H9 (cell line): ENCODE measurements around the gene KRTCAP2. TPM values are rescaled to one million over a fixed set of nuclear protein-coding genes. Genes with fewer than 3 reads are reported as not detected.

Experiments used
- DNase-seq: peaks from one replicate; pipeline ENCODE4 v3.0.0-alpha.2; 2017
- H2AFZ ChIP-seq: one replicate; pipeline ENCODE4 v1.6.1; 2013; ENCODE audit warnings: mild to moderate bottlenecking, low read length, control low read depth, moderate library complexity
- H2AK5ac ChIP-seq: 2 replicates; pipeline ENCODE4 v1.6.1; 2013; ENCODE audit warnings: low read length, control low read depth, mixed read lengths; ENCODE audit not compliant: insufficient read length
- H2BK120ac ChIP-seq: one replicate; pipeline ENCODE4 v1.6.1; 2013; ENCODE audit warnings: low read depth, mild to moderate bottlenecking, low read length, control low read depth, inconsistent platforms; ENCODE audit not compliant: poor library complexity, severe bottlenecking
- H2BK12ac ChIP-seq: 2 replicates; pipeline ENCODE4 v1.6.1; 2013; ENCODE audit warnings: low read length, control low read depth, mixed read lengths, low read depth; ENCODE audit not compliant: insufficient read length
- H2BK15ac ChIP-seq: 2 replicates; pipeline ENCODE4 v1.6.1; 2013; ENCODE audit warnings: low read depth, low read length, control low read depth
- H2BK20ac ChIP-seq: one replicate; pipeline ENCODE4 v1.6.1; 2013; ENCODE audit warnings: low read depth, mild to moderate bottlenecking, low read length, control low read depth, inconsistent platforms; ENCODE audit not compliant: poor library complexity, severe bottlenecking
- H2BK5ac ChIP-seq: 2 replicates; pipeline ENCODE4 v1.6.1; 2013; ENCODE audit warnings: low read length, control low read depth, mixed read lengths; ENCODE audit not compliant: insufficient read length
- H3K14ac ChIP-seq: 2 replicates; pipeline ENCODE4 v1.6.1; 2013; ENCODE audit warnings: low read length, control low read depth; ENCODE audit not compliant: insufficient read depth
- H3K18ac ChIP-seq: 2 replicates; pipeline ENCODE4 v1.6.1; 2013; ENCODE audit warnings: low read depth, mild to moderate bottlenecking, mixed read lengths, low read length, control low read depth; ENCODE audit not compliant: insufficient read length
- H3K23ac ChIP-seq: 2 replicates; pipeline ENCODE4 v1.6.1; 2013; ENCODE audit warnings: low read length, control low read depth, mixed read lengths, low read depth; ENCODE audit not compliant: insufficient read length
- H3K23me2 ChIP-seq: 2 replicates; pipeline ENCODE4 v1.6.1; 2013; ENCODE audit warnings: low read depth, mild to moderate bottlenecking, mixed read lengths, low read length, control low read depth; ENCODE audit not compliant: insufficient read length, poor library complexity, severe bottlenecking
- H3K27ac ChIP-seq: 2 replicates; pipeline ENCODE4 v1.5.1; 2013; ENCODE audit warnings: low read length, control low read depth, mixed read lengths, low read depth; ENCODE audit not compliant: insufficient read length
- H3K27me3 ChIP-seq: 2 replicates; pipeline ENCODE4 v1.6.1; 2013; ENCODE audit warnings: low read length, control low read depth, inconsistent platforms; ENCODE audit not compliant: insufficient read depth
- H3K4ac ChIP-seq: 2 replicates; pipeline ENCODE4 v1.6.1; 2013; ENCODE audit warnings: low read depth, mild to moderate bottlenecking, control low read depth, inconsistent platforms, low read length, moderate library complexity
- H3K4me1 ChIP-seq: 2 replicates; pipeline ENCODE4 v1.6.1; 2013; ENCODE audit warnings: low read length, control low read depth, inconsistent platforms; ENCODE audit not compliant: insufficient read depth
- H3K4me2 ChIP-seq: 2 replicates; pipeline ENCODE4 v1.6.1; 2013; ENCODE audit warnings: low read length, control low read depth, mixed read lengths; ENCODE audit not compliant: insufficient read length, insufficient read depth
- H3K56ac ChIP-seq: 2 replicates; pipeline ENCODE4 v1.6.1; 2013; ENCODE audit warnings: low read depth, mild to moderate bottlenecking, mixed read lengths, low read length, control low read depth; ENCODE audit not compliant: insufficient read length
- H3K79me1 ChIP-seq: 2 replicates; pipeline ENCODE4 v1.6.1; 2013; ENCODE audit warnings: low read depth, mild to moderate bottlenecking, moderate library complexity, low read length, control low read depth, inconsistent platforms; ENCODE audit not compliant: insufficient read depth, poor library complexity, severe bottlenecking
- H3K79me2 ChIP-seq: 2 replicates; pipeline ENCODE4 v1.6.1; 2013; ENCODE audit warnings: low read length, control low read depth, inconsistent platforms; ENCODE audit not compliant: insufficient read depth
- H3K9ac ChIP-seq: 2 replicates; pipeline ENCODE4 v1.6.1; 2013; ENCODE audit warnings: low read length, control low read depth, mixed read lengths; ENCODE audit not compliant: insufficient read length; ENCODE audit errors: extremely low read depth
- H3K9me3 ChIP-seq: one replicate; pipeline ENCODE4 v1.6.1; 2013; ENCODE audit warnings: low read depth, low read length, inconsistent platforms; ENCODE audit not compliant: control insufficient read depth
- H3T11ph ChIP-seq: one replicate; pipeline ENCODE4 v1.6.1; 2013; ENCODE audit warnings: mild to moderate bottlenecking, low read length, control low read depth, inconsistent platforms
- H4K20me1 ChIP-seq: one replicate; pipeline ENCODE4 v1.6.1; 2013; ENCODE audit not compliant: control insufficient read depth, insufficient read length, insufficient read depth
- H4K5ac ChIP-seq: 2 replicates; pipeline ENCODE4 v1.6.1; 2013; ENCODE audit warnings: low read depth, mild to moderate bottlenecking, mixed read lengths, low read length, control low read depth; ENCODE audit not compliant: insufficient read length
- H4K8ac ChIP-seq: replicated peaks from 2 replicates; pipeline ENCODE4 v1.6.1; 2013; ENCODE audit warnings: low read length, control low read depth, mixed read lengths, low read depth; ENCODE audit not compliant: insufficient read length
- H4K91ac ChIP-seq: 2 replicates; pipeline ENCODE4 v1.6.1; 2013; ENCODE audit warnings: low read depth, mild to moderate bottlenecking, moderate library complexity, mixed read lengths, low read length, control low read depth; ENCODE audit not compliant: insufficient read length
- H3K27ac Mint-ChIP-seq, 3 experiments: 2 replicates in 2 of 3; 3 replicates in 1 of 3; pipeline ENCODE4 v1.8.0; 2020 to 2021; ENCODE audit warnings: mixed read lengths in 3 of 3, mild to moderate bottlenecking in 1 of 3, moderate library complexity in 1 of 3
- H3K27me3 Mint-ChIP-seq: 2 replicates; pipeline ENCODE4 v1.8.0; 2021; ENCODE audit warnings: low read depth, mild to moderate bottlenecking, moderate library complexity, mixed read lengths
- H3K36me3 Mint-ChIP-seq, 3 experiments: 2 replicates in 2 of 3; 3 replicates in 1 of 3; pipeline ENCODE4 v1.8.0; 2020 to 2021; ENCODE audit warnings: low read depth in 3 of 3, mixed read lengths in 3 of 3; ENCODE audit not compliant: insufficient read depth in 1 of 3
- H3K4me1 Mint-ChIP-seq, 2 experiments: 2 replicates each; pipeline ENCODE4 v1.8.0; 2020; ENCODE audit warnings: mixed read lengths in 2 of 2
- H3K4me3 Mint-ChIP-seq, 2 experiments: 2 replicates in 1 of 2; 3 replicates in 1 of 2; pipeline ENCODE4 v1.8.0; 2020 to 2021; ENCODE audit warnings: mild to moderate bottlenecking in 2 of 2, mixed read lengths in 2 of 2, moderate library complexity in 1 of 2
- H3K9me3 Mint-ChIP-seq, 2 experiments: 2 replicates in 1 of 2; 3 replicates in 1 of 2; pipeline ENCODE4 v1.8.0; 2020; ENCODE audit warnings: mild to moderate bottlenecking in 2 of 2, mixed read lengths in 2 of 2, moderate library complexity in 1 of 2
- WGBS: extraction: QIAGEN DNeasy Blood & Tissue Kit; methylation state at CpG from one replicate; pipeline ENCODE4 v1.1.7; 2013; ENCODE audit warnings: missing lambda C conversion rate, low lambda C conversion rate, mixed read lengths; ENCODE audit not compliant: insufficient read length; ENCODE audit errors: extremely low coverage; 5-methylcytosine and 5-hydroxymethylcytosine counted together
- total RNA-seq: library from RNA; stranded (reverse); gene quantifications from 2 replicates; pipeline ENCODE4 v1.2.1, GENCODE V29; 2021
- TF ChIP-seq, protein P1 (sequence below): fragments of 200-600 bp; sonication (generic); conservative IDR thresholded peaks from 3 replicates; pipeline ENCODE4 v1.8.0; 2021; ENCODE audit warnings: antibody characterized with exemption, mild to moderate bottlenecking

Gene KRTCAP2
- total RNA-seq, 1 experiment from 2014 or later, result 149 TPM

DNA sequence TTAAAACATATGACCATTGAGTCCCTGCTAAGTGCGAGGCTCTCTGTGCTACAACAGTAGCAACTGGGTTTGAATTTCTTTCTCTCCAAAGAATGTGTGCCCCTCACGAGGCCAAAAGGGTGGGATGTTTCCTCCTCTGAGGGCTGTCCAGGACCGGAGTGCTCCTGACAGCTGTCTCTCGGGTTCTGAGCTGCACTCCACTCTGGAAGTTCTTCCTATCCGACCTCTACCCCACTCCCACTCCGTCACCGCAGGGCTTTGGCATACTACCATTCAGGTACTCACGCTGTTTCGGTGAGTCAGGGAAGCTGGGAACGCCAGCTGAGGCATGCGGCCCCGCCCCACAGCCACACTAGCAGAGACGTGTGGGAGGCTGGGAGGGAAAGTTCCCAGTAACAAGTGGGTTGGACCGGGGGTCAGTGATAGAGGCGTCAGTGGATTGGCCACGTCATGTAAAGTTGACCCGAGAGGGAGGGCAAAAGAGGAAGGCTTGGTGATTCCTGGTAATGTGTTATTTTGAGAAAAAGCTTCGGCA is 38.2 kb downstream of the KRTCAP2 start:
- no peak overlapping the region for H2BK20ac ChIP-seq
- no peak overlapping the region for H2BK5ac ChIP-seq
- H3K79me2 ChIP-seq, result 0 out of 2 replicates have a peak, but pooled peaks cover 3% of the 10 kb centered on the region
- H3K9me3 ChIP-seq, result no peaks in the 10 kb centered on the region
- H3K23ac ChIP-seq, result no peak overlapping the region
- H4K5ac ChIP-seq, result no peak overlapping the region
- DNase-seq, result peak; percentile 76
- H3K18ac ChIP-seq, result no peak overlapping the region
- H3K56ac ChIP-seq, result no peak overlapping the region
- no peak overlapping the region for H4K8ac ChIP-seq
- Mint-ChIP-seq H3K27ac (peak overlapping the region; percentile 94 to 98 (median 98)), H3K4me3 (peak overlapping the region; percentile 93), H3K27me3 (peaks cover 23% of the 10 kb centered on the region), H3K9me3 (no peaks in the 10 kb centered on the region), H3K4me1 (peaks cover 30 to 31% of the 10 kb centered on the region in 2 experiments), H3K36me3 (peaks cover 16 to 28% (median 19%) of the 10 kb centered on the region in 3 experiments)
- H3K23me2 ChIP-seq, result peaks cover 22% of the 10 kb centered on the region
- H3T11ph ChIP-seq, result no peak overlapping the region
- no CpG with 5 or more reads among the region's 18 CpGs for WGBS
- H2BK120ac ChIP-seq, result no peak overlapping the region
- peak overlapping the region; percentile 97 for H3K4me2 ChIP-seq
- H2AFZ ChIP-seq, result no peak overlapping the region
- no peaks in the 10 kb centered on the region for H3K79me1 ChIP-seq
- no peak overlapping the region for H3K4ac ChIP-seq
- H2AK5ac ChIP-seq, result no peak overlapping the region
- TF ChIP-seq, protein P1, sequence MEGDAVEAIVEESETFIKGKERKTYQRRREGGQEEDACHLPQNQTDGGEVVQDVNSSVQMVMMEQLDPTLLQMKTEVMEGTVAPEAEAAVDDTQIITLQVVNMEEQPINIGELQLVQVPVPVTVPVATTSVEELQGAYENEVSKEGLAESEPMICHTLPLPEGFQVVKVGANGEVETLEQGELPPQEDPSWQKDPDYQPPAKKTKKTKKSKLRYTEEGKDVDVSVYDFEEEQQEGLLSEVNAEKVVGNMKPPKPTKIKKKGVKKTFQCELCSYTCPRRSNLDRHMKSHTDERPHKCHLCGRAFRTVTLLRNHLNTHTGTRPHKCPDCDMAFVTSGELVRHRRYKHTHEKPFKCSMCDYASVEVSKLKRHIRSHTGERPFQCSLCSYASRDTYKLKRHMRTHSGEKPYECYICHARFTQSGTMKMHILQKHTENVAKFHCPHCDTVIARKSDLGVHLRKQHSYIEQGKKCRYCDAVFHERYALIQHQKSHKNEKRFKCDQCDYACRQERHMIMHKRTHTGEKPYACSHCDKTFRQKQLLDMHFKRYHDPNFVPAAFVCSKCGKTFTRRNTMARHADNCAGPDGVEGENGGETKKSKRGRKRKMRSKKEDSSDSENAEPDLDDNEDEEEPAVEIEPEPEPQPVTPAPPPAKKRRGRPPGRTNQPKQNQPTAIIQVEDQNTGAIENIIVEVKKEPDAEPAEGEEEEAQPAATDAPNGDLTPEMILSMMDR, result no peak
- H2BK12ac ChIP-seq, result no peak overlapping the region
- no peak overlapping the region for H4K91ac ChIP-seq
- H3K9ac ChIP-seq, result peak overlapping the region; percentile 56
- no peaks in the 10 kb centered on the region for H3K4me1 ChIP-seq
- H3K14ac ChIP-seq, result no peak overlapping the region; the same call in 1 of the 2 replicates
- no peak overlapping the region for H3K27ac ChIP-seq
- H4K20me1 ChIP-seq, result no peaks in the 10 kb centered on the region
- no peaks in the 10 kb centered on the region for H3K27me3 ChIP-seq
- H2BK15ac ChIP-seq, result no peak overlapping the region
